Measurements from ENCODE around the gene ZMYND19. TPM values are rescaled to one million over a fixed set of nuclear protein-coding genes. Genes with fewer than 3 reads are reported as not detected.
"Not testable (repeated sequence)": the region's sequence is repeated elsewhere in the genome, so short reads cannot be mapped to it uniquely, and the experiment has no call there.

ZMYND19 gene
- total RNA-seq, 1 experiment from 2014 or later = 79.2 TPM

- Histone ChIP-seq H2AK5ac (ENCODE audit: insufficient read length, low read length) (no peak overlapping the region), H3K4ac (ENCODE audit: low read depth, low read length) (no peak overlapping the region), H2BK120ac (ENCODE audit: low read depth, low read length, poor library complexity, severe bottlenecking) (no peak overlapping the region), H3K14ac (ENCODE audit: insufficient read depth, low read length) (no peak overlapping the region), H3K27ac (ENCODE audit: insufficient read length, low read depth, low read length) (no peak overlapping the region), H4K91ac (ENCODE audit: insufficient read length, low read depth, low read length) (no peak overlapping the region), H4K5ac (ENCODE audit: insufficient read length, low read depth, low read length) (no peak overlapping the region), H2BK15ac (ENCODE audit: low read depth, low read length) (no peak overlapping the region), H3K23me2 (ENCODE audit: insufficient read length, low read depth, low read length, poor library complexity, severe bottlenecking) (no peaks in the 10 kb centered on the region), H2BK5ac (ENCODE audit: insufficient read length, low read length) (no peak overlapping the region), H3K79me1 (ENCODE audit: insufficient read depth, low read depth, low read length, poor library complexity, severe bottlenecking) (peaks cover 6% of the 10 kb centered on the region), H2BK12ac (ENCODE audit: insufficient read length, low read depth, low read length) (no peak overlapping the region), H2AFZ (ENCODE audit: low read length) (no peak overlapping the region), H3K18ac (ENCODE audit: insufficient read length, low read depth, low read length) (no peak overlapping the region), H3K9ac (ENCODE audit: extremely low read depth, insufficient read length, low read length) (no peak overlapping the region), H3T11ph (ENCODE audit: low read length) (no peak overlapping the region), H3K23ac (ENCODE audit: insufficient read length, low read depth, low read length) (no peak overlapping the region), H4K8ac (replicated peaks; ENCODE audit: insufficient read length, low read depth, low read length) (no peak overlapping the region), H3K4me2 (ENCODE audit: insufficient read depth, insufficient read length, low read length) (no peak overlapping the region), H2BK20ac (ENCODE audit: low read depth, low read length, poor library complexity, severe bottlenecking) (no peak overlapping the region), H3K56ac (ENCODE audit: insufficient read length, low read depth, low read length) (no peak overlapping the region), H3K79me2 (ENCODE audit: insufficient read depth, low read length) (no peaks in the 10 kb centered on the region; the same call in 1 of the 2 replicates), H3K9me3 (ENCODE audit: control insufficient read depth, low read depth, low read length) (no peaks in the 10 kb centered on the region), H4K20me1 (ENCODE audit: control insufficient read depth, insufficient read depth, insufficient read length) (no peaks in the 10 kb centered on the region), H3K27me3 (ENCODE audit: insufficient read depth, low read length) (no peaks in the 10 kb centered on the region), H3K4me1 (ENCODE audit: insufficient read depth, low read length) (no peaks in the 10 kb centered on the region)
- no peaks in the 10 kb centered on the region for H3K9me3 Mint-ChIP-seq
- H3K4me1 Mint-ChIP-seq = no peaks in the 10 kb centered on the region
- TF ChIP-seq CTCF (conservative IDR thresholded peaks at IDR 0.05) = no peak
- no peak overlapping the region; a peak in 1 of 5 replicates for H3K4me3 Mint-ChIP-seq
- no peak for DNase-seq
- no peaks in the 10 kb centered on the region for H3K27me3 Mint-ChIP-seq (ENCODE audit: low read depth)
- H3K27ac Mint-ChIP-seq = peak overlapping the region in 1 of 3 experiments; percentile 19; a peak in 1 of 7 replicates
- 100% methylated on average over 1 of the region's 5 CpGs for WGBS (ENCODE audit: extremely low coverage, insufficient read length, low lambda C conversion rate)
- peaks cover 33 to 43% (median 40%) of the 10 kb centered on the region in 3 experiments for H3K36me3 Mint-ChIP-seq (ENCODE audit: insufficient read depth in 1 of 3, low read depth in 3 of 3)
These were observed 20.6 kb downstream of the ZMYND19 start for GRCh38 chr9:137569609-137570203.

- H3K4ac ChIP-seq (ENCODE audit: low read depth, low read length); H3K27ac Mint-ChIP-seq; H2BK120ac ChIP-seq (ENCODE audit: low read depth, low read length, poor library complexity, severe bottlenecking); H3K27ac ChIP-seq (ENCODE audit: insufficient read length, low read depth, low read length); H3K14ac ChIP-seq (ENCODE audit: insufficient read depth, low read length); H3K4me1 ChIP-seq (ENCODE audit: insufficient read depth, low read length); H3K9me3 Mint-ChIP-seq; H3T11ph ChIP-seq (ENCODE audit: low read length); H3K23ac ChIP-seq (ENCODE audit: insufficient read length, low read depth, low read length); H2BK15ac ChIP-seq (ENCODE audit: low read depth, low read length); H2BK5ac ChIP-seq (ENCODE audit: insufficient read length, low read length); H2BK20ac ChIP-seq (ENCODE audit: low read depth, low read length, poor library complexity, severe bottlenecking); H3K4me3 Mint-ChIP-seq; H3K79me2 ChIP-seq (ENCODE audit: insufficient read depth, low read length); H2BK12ac ChIP-seq (ENCODE audit: insufficient read length, low read depth, low read length); H3K9me3 ChIP-seq (ENCODE audit: control insufficient read depth, low read depth, low read length); H3K27me3 Mint-ChIP-seq (ENCODE audit: low read depth); H2AFZ ChIP-seq (ENCODE audit: low read length); H3K27me3 ChIP-seq (ENCODE audit: insufficient read depth, low read length); H3K4me2 ChIP-seq (ENCODE audit: insufficient read depth, insufficient read length, low read length); H4K91ac ChIP-seq (ENCODE audit: insufficient read length, low read depth, low read length); H2AK5ac ChIP-seq (ENCODE audit: insufficient read length, low read length); H4K20me1 ChIP-seq (ENCODE audit: control insufficient read depth, insufficient read depth, insufficient read length); DNase-seq; H4K5ac ChIP-seq (ENCODE audit: insufficient read length, low read depth, low read length); H3K23me2 ChIP-seq (ENCODE audit: insufficient read length, low read depth, low read length, poor library complexity, severe bottlenecking); H3K79me1 ChIP-seq (ENCODE audit: insufficient read depth, low read depth, low read length, poor library complexity, severe bottlenecking); H3K9ac ChIP-seq (ENCODE audit: extremely low read depth, insufficient read length, low read length); H3K56ac ChIP-seq (ENCODE audit: insufficient read length, low read depth, low read length); H3K4me1 Mint-ChIP-seq; H3K18ac ChIP-seq (ENCODE audit: insufficient read length, low read depth, low read length); H4K8ac ChIP-seq (replicated peaks; ENCODE audit: insufficient read length, low read depth, low read length): not testable (repeated sequence)
- WGBS (ENCODE audit: extremely low coverage, insufficient read length, low lambda C conversion rate) = no CpG with 5 or more reads among the region's 5 CpGs
- peaks cover 35 to 46% (median 43%) of the 10 kb centered on the region in 3 experiments for H3K36me3 Mint-ChIP-seq (ENCODE audit: insufficient read depth in 1 of 3, low read depth in 3 of 3)
These were observed 21.9 kb downstream of the ZMYND19 start for GRCh38 chr9:137568445-137568844.

Data from H9 (cell line).